Suprapubic skin (tissue), 3 donors: Measurements from ENCODE around the gene PRICKLE2.

Experiments
- EP300 ChIP-seq: sonication (generic); formaldehyde crosslinking; IDR thresholded peaks from one replicate; pipeline ENCODE4 v1.6.1; 2017; ENCODE audit warnings: antibody characterized with exemption
- POLR2A ChIP-seq, 2 donors: fragments of 450-650 bp; IDR thresholded peaks; one replicate each; pipeline ENCODE4 v1.6.1; 2017; ENCODE audit warnings: antibody characterized with exemption in 2 of 2, mild to moderate bottlenecking in 2 of 2, moderate library complexity in 2 of 2
- TF ChIP-seq, protein P1 (sequence below), 2 donors: fragments of 200-600 bp in 1 of 2; fragments of 450-650 bp in 1 of 2; sonication (generic) in 1 of 2; IDR thresholded peaks; one replicate each; pipeline ENCODE4 v1.5.1; 2016 to 2019; ENCODE audit warnings: antibody characterized with exemption in 2 of 2, mild to moderate bottlenecking in 1 of 2, moderate library complexity in 1 of 2

DNA sequence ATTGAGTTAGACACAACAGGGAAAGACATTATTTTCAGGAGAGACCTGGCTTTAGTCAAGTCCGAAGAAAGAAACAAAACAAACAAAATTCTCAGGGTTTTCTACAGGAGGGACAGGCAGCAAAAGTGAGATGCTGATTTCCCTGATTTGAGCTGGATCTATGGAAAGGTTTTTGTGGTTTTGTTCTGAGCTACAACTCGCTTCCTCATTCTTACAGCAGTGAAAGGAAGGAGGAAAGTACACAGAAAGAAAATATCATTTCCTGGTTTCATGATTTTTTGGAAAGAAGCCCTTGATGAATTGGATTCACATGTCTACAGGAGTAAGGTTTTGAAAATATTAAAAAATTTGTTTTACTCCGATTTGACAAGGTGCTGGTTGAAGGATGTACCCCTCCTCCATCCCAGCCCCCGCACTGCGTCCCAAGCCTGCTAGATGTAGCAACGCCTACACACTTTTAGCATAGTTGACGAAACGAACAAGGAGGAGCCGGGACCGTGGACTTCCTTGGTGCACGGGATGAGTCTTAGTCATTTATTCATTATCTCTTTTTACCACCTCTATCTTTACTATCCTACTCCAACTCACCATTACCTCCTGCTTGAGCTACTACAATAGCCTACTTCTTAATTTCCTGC, 10.8 kb downstream of the PRICKLE2 start:
- no peak for TF ChIP-seq POLR2A (IDR thresholded peaks at IDR 0.05)
- no peak for TF ChIP-seq EP300
- TF ChIP-seq, protein P1, sequence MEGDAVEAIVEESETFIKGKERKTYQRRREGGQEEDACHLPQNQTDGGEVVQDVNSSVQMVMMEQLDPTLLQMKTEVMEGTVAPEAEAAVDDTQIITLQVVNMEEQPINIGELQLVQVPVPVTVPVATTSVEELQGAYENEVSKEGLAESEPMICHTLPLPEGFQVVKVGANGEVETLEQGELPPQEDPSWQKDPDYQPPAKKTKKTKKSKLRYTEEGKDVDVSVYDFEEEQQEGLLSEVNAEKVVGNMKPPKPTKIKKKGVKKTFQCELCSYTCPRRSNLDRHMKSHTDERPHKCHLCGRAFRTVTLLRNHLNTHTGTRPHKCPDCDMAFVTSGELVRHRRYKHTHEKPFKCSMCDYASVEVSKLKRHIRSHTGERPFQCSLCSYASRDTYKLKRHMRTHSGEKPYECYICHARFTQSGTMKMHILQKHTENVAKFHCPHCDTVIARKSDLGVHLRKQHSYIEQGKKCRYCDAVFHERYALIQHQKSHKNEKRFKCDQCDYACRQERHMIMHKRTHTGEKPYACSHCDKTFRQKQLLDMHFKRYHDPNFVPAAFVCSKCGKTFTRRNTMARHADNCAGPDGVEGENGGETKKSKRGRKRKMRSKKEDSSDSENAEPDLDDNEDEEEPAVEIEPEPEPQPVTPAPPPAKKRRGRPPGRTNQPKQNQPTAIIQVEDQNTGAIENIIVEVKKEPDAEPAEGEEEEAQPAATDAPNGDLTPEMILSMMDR (IDR thresholded peaks at IDR 0.05), result no peak
